SK-N-SH (cell line): ENCODE data around the gene KLHL40. TPM values are rescaled to one million over a fixed set of nuclear protein-coding genes. Genes with fewer than 3 reads are reported as not detected.

ENCODE experiments used
- CTCF ChIA-PET: fragments of 300-600, 350-600 bp; formaldehyde crosslinking; extraction: SDS; loops from one replicate; lab custom pipeline; 2021; lab: Yijun Ruan, JAX
- POLR2A ChIA-PET: fragments of 350-600 bp; sonication (Branson Sonifier 250); formaldehyde crosslinking; extraction: SDS; loops from one replicate; lab custom pipeline; 2020; ENCODE audit warnings: antibody characterized with exemption, inconsistent platforms; lab: Yijun Ruan, JAX
- DNase-seq: peaks from one replicate; pipeline ENCODE4 v3.0.0; 2012
- H2AFZ ChIP-seq: fragments of 200-600 bp; sonication (generic); 2 replicates; pipeline ENCODE4 v1.8.1; 2016; ENCODE audit warnings: antibody characterized with exemption, mild to moderate bottlenecking, low read depth
- H3F3A ChIP-seq: fragments of 200-600 bp; sonication (generic); replicated peaks from 2 replicates; pipeline ENCODE3; 2016; ENCODE audit warnings: antibody characterized with exemption, mild to moderate bottlenecking; ENCODE audit not compliant: insufficient read depth
- H3K27ac ChIP-seq, 2 experiments: fragments of 200-500 bp in 1 of 2; fragments of 200-600 bp in 1 of 2; sonication (Bioruptor generic) in 1 of 2; sonication (generic), shearing (Covaris generic) in 1 of 2; 2 replicates each; pipeline versions ENCODE4 v1.5.1 to v1.6.1; 2014 to 2016; ENCODE audit warnings: low read depth in 2 of 2, inconsistent platforms in 1 of 2, low read length in 1 of 2, mild to moderate bottlenecking in 1 of 2, mixed read lengths in 1 of 2
- H3K27me3 ChIP-seq: fragments of 200-600 bp; sonication (generic), shearing (Covaris generic); 2 replicates; pipeline ENCODE4 v1.6.1; 2016; ENCODE audit warnings: mixed run types; ENCODE audit not compliant: insufficient read depth
- H3K36me3 ChIP-seq, 2 experiments: fragments of 200-500 bp in 1 of 2; fragments of 200-600 bp in 1 of 2; sonication (Bioruptor generic) in 1 of 2; sonication (generic) in 1 of 2; replicated peaks in 1 of 2; 2 replicates each; pipeline versions ENCODE3 to v1.5.1; 2014 to 2016; ENCODE audit warnings: low read length in 1 of 2, mild to moderate bottlenecking in 1 of 2; ENCODE audit not compliant: insufficient read depth in 2 of 2, control insufficient read depth in 1 of 2
- H3K4me1 ChIP-seq, 2 experiments: fragments of 200-500 bp in 1 of 2; fragments of 200-600 bp in 1 of 2; sonication (Bioruptor generic) in 1 of 2; sonication (generic), shearing (Covaris generic) in 1 of 2; 2 replicates each; pipeline versions ENCODE4 v1.5.1 to v1.6.1; 2014 to 2016; ENCODE audit warnings: low read depth in 1 of 2, low read length in 1 of 2, mixed run types in 1 of 2; ENCODE audit not compliant: insufficient read depth in 2 of 2, control insufficient read depth in 1 of 2
- H3K4me2 ChIP-seq: fragments of 200-600 bp; sonication (generic), shearing (Covaris generic); 2 replicates; pipeline ENCODE4 v1.6.1; 2017; ENCODE audit warnings: mixed run types
- H3K4me3 ChIP-seq, 2 experiments: fragments of 200-500 bp in 1 of 2; fragments of 200-600 bp in 1 of 2; sonication (Bioruptor generic) in 1 of 2; sonication (generic), shearing (Covaris generic) in 1 of 2; 2 replicates each; pipeline versions ENCODE4 v1.5.1 to v1.8.1; 2014 to 2016; ENCODE audit warnings: low read depth in 2 of 2, inconsistent platforms in 1 of 2, low read length in 1 of 2, mild to moderate bottlenecking in 1 of 2, mixed read lengths in 1 of 2, moderate library complexity in 1 of 2
- H3K79me2 ChIP-seq: fragments of 200-600 bp; sonication (generic); 2 replicates; pipeline ENCODE4 v1.8.1; 2017; ENCODE audit warnings: mild to moderate bottlenecking; ENCODE audit not compliant: insufficient read depth
- H3K9ac ChIP-seq: fragments of 200-600 bp; sonication (generic); 2 replicates; pipeline ENCODE4 v1.6.1; 2017; ENCODE audit warnings: mixed run types
- H3K9me2 ChIP-seq: fragments of 200-600 bp; sonication (generic); 2 replicates; pipeline ENCODE4 v1.6.1; 2017; ENCODE audit warnings: mixed run types
- H3K9me3 ChIP-seq: fragments of 200-600 bp; sonication (generic); 2 replicates; pipeline ENCODE4 v1.6.1; 2017; ENCODE audit warnings: mixed run types, mild to moderate bottlenecking, moderate library complexity
- H4K20me1 ChIP-seq: fragments of 200-600 bp; sonication (generic); 2 replicates; pipeline ENCODE4 v1.6.1; 2017; ENCODE audit warnings: mild to moderate bottlenecking, mixed run types; ENCODE audit not compliant: insufficient read depth
- CHD2 ChIP-seq: fragments of 150-350 bp; IDR thresholded peaks from 2 replicates; pipeline ENCODE4 v1.6.1; 2018; ENCODE audit warnings: low read length; ENCODE audit not compliant: partially characterized antibody
- CTCF ChIP-seq: fragments of 200-600 bp; sonication (generic); IDR thresholded peaks from 2 replicates; pipeline ENCODE4 v1.6.1; 2017; ENCODE audit warnings: antibody characterized with exemption, mild to moderate bottlenecking, moderate library complexity
- EP300 ChIP-seq, 2 experiments: IDR thresholded peaks; 2 replicates each; pipeline versions ENCODE4 v1.4.0 to v1.6.1; 2012; ENCODE audit warnings: borderline replicate concordance in 1 of 2, low read depth in 1 of 2, low read length in 1 of 2
- EZH2phosphoT487 ChIP-seq: fragments of 200-600 bp; sonication (generic); IDR thresholded peaks from 2 replicates; pipeline ENCODE4 v1.6.1; 2017; ENCODE audit warnings: low read depth, mixed run types, mild to moderate bottlenecking, antibody characterized with exemption, moderate library complexity, borderline replicate concordance
- FOXJ3 ChIP-seq: sonication (generic); formaldehyde crosslinking; IDR thresholded peaks from 2 replicates; pipeline ENCODE4 v1.5.1; 2020; ENCODE audit warnings: mild to moderate bottlenecking, missing genetic modification reagents
- FOXM1 ChIP-seq: IDR thresholded peaks from 2 replicates; pipeline ENCODE4 v1.4.0; 2012; ENCODE audit warnings: low read depth, mild to moderate bottlenecking
- GABPA ChIP-seq: IDR thresholded peaks from 2 replicates; pipeline ENCODE4 v1.4.0; 2012; ENCODE audit warnings: low read depth, mild to moderate bottlenecking
- GATA2 ChIP-seq: sonication (generic); formaldehyde crosslinking; IDR thresholded peaks from 2 replicates; pipeline ENCODE4 v1.5.0; 2020; ENCODE audit warnings: mild to moderate bottlenecking, missing genetic modification reagents
- IRF3 ChIP-seq: fragments of 150-350 bp; IDR thresholded peaks from 2 replicates; pipeline ENCODE4 v1.6.1; 2016; ENCODE audit warnings: mild to moderate bottlenecking, low read depth, low read length
- JUND ChIP-seq: IDR thresholded peaks from 2 replicates; pipeline ENCODE4 v1.4.0; 2012
- MXI1 ChIP-seq: IDR thresholded peaks from 2 replicates; pipeline ENCODE4 v1.6.1; 2012; ENCODE audit warnings: mild to moderate bottlenecking, low read depth, low read length, improper control_type of control experiment
- NFIC ChIP-seq: IDR thresholded peaks from 2 replicates; pipeline ENCODE4 v1.4.0; 2012; ENCODE audit warnings: borderline replicate concordance
- NRF1 ChIP-seq: IDR thresholded peaks from 2 replicates; pipeline ENCODE4 v1.6.1; 2012; ENCODE audit warnings: low read depth, mild to moderate bottlenecking, low read length
- POLR2AphosphoS5 ChIP-seq: IDR thresholded peaks from 2 replicates; pipeline ENCODE4 v1.6.1; 2012; ENCODE audit warnings: low read depth, low read length
- RAD21 ChIP-seq: IDR thresholded peaks from 2 replicates; pipeline ENCODE4 v1.6.1; 2012; ENCODE audit warnings: mild to moderate bottlenecking, low read length
- RCOR1 ChIP-seq: fragments of 150-350 bp; IDR thresholded peaks from 2 replicates; pipeline ENCODE4 v1.6.1; 2017; ENCODE audit warnings: antibody characterized with exemption, low read length
- RFX5 ChIP-seq: IDR thresholded peaks from 2 replicates; pipeline ENCODE4 v1.6.1; 2012; ENCODE audit warnings: mild to moderate bottlenecking, improper control_type of control experiment, low read length
- RXRA ChIP-seq: IDR thresholded peaks from 2 replicates; pipeline ENCODE4 v1.4.0; 2012; ENCODE audit warnings: low read depth, mild to moderate bottlenecking, borderline replicate concordance
- SIN3A ChIP-seq: IDR thresholded peaks from 2 replicates; pipeline ENCODE4 v1.6.1; 2012; ENCODE audit warnings: low read depth, mild to moderate bottlenecking, low read length, moderate library complexity, borderline replicate concordance
- TAF1 ChIP-seq: IDR thresholded peaks from 2 replicates; pipeline ENCODE4 v1.6.1; 2012; ENCODE audit warnings: low read depth, mild to moderate bottlenecking, low read length, moderate library complexity, borderline replicate concordance
- TCF12 ChIP-seq: IDR thresholded peaks from 2 replicates; pipeline ENCODE4 v1.4.0; 2012
- TEAD4 ChIP-seq: IDR thresholded peaks from 2 replicates; pipeline ENCODE4 v1.4.0; 2012; ENCODE audit warnings: mild to moderate bottlenecking, borderline replicate concordance; ENCODE audit not compliant: insufficient read depth
- YY1 ChIP-seq: IDR thresholded peaks from 2 replicates; pipeline ENCODE4 v1.4.0; 2012; ENCODE audit warnings: low read depth, mild to moderate bottlenecking
- WGBS: methylation state at CpG from one replicate; pipeline ENCODE4 v1.1.6; 2017; ENCODE audit warnings: low lambda C conversion rate; 5-methylcytosine and 5-hydroxymethylcytosine counted together
- polyA plus RNA-seq, 3 experiments: library from polyadenylated mRNA; depleted of rRNA; stranded (reverse); fragments of >200 nt; gene quantifications; 2 replicates each; pipeline ENCODE4 v1.2.3, GENCODE V29; 2012
- TF ChIP-seq, protein P1 (sequence below): IDR thresholded peaks from 2 replicates; pipeline ENCODE4 v1.4.0; 2012; ENCODE audit warnings: low read depth, borderline replicate concordance
- TF ChIP-seq, protein P2 (sequence below): IDR thresholded peaks from 2 replicates; pipeline ENCODE4 v1.4.0; 2012; ENCODE audit warnings: low read depth, borderline replicate concordance
- TF ChIP-seq, protein P3 (sequence below): IDR thresholded peaks from 2 replicates; pipeline ENCODE4 v1.4.0; 2012; ENCODE audit warnings: low read depth
- TF ChIP-seq, protein P4 (sequence below): fragments of 150-350 bp; IDR thresholded peaks from 2 replicates; pipeline ENCODE4 v1.6.1; 2017; ENCODE audit warnings: antibody characterized with exemption, low read length, low read depth, borderline replicate concordance

The KLHL40 gene
- polyA plus RNA-seq, 1 of the 3 experiments (the other 2 are of a cell fraction) = not detected

GRCh38 chr3:42652611-42653302, 32.6 kb upstream of the KLHL40 start:
- CTCF ChIA-PET = interaction anchor here (0.7 to 2.7 kb wide), 7 partner anchors 16 to 179 kb away, joined by 3 to 12 read pairs (median 4); partner anchors contain the start of gene SEC22C
- Histone ChIP-seq H3K9ac (peak overlapping the region; percentile 85; the same call in 1 of the 2 replicates), H3K27me3 (no peaks in the 10 kb centered on the region), H3K79me2 (peaks cover 60% of the 10 kb centered on the region), H3K4me1 (peaks cover 24 to 42% of the 10 kb centered on the region in 2 experiments), H3K36me3 (peaks cover 9 to 18% of the 10 kb centered on the region in 2 experiments), H3K27ac (peak overlapping the region; percentile 83 to 84), H3K4me3 (peak overlapping the region; percentile 79 to 91), H3K9me2 (no peaks in the 10 kb centered on the region), H3F3A (peaks cover 31% of the 10 kb centered on the region), H2AFZ (peak overlapping the region; percentile 56; the same call in 1 of the 2 replicates), H3K9me3 (no peaks in the 10 kb centered on the region), H3K4me2 (peak overlapping the region; percentile 79), H4K20me1 (peaks cover 8% of the 10 kb centered on the region; the same call in 1 of the 2 replicates)
- 22% methylated on average over 4 of the region's 7 CpGs for WGBS
- POLR2A ChIA-PET = interaction anchor here (1.5 kb wide), 1 partner anchor 52 kb away, joined by 3 read pairs; the partner anchor contains the start of gene NKTR
- DNase-seq = peak; percentile 27
- no peak for TF ChIP-seq GATA2 (CRISPR knock-in tag)
- TF ChIP-seq RCOR1 = no peak
- TF ChIP-seq TAF1 = peak; percentile 67; the same call in 1 of the 2 replicates
- TF ChIP-seq JUND = peak; percentile 51
- no peak for TF ChIP-seq GABPA
- no peak for TF ChIP-seq MXI1
- no peak for TF ChIP-seq CHD2
- TF ChIP-seq, protein P1, sequence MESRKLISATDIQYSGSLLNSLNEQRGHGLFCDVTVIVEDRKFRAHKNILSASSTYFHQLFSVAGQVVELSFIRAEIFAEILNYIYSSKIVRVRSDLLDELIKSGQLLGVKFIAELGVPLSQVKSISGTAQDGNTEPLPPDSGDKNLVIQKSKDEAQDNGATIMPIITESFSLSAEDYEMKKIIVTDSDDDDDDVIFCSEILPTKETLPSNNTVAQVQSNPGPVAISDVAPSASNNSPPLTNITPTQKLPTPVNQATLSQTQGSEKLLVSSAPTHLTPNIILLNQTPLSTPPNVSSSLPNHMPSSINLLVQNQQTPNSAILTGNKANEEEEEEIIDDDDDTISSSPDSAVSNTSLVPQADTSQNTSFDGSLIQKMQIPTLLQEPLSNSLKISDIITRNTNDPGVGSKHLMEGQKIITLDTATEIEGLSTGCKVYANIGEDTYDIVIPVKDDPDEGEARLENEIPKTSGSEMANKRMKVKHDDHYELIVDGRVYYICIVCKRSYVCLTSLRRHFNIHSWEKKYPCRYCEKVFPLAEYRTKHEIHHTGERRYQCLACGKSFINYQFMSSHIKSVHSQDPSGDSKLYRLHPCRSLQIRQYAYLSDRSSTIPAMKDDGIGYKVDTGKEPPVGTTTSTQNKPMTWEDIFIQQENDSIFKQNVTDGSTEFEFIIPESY = no peak
- TF ChIP-seq, protein P2, sequence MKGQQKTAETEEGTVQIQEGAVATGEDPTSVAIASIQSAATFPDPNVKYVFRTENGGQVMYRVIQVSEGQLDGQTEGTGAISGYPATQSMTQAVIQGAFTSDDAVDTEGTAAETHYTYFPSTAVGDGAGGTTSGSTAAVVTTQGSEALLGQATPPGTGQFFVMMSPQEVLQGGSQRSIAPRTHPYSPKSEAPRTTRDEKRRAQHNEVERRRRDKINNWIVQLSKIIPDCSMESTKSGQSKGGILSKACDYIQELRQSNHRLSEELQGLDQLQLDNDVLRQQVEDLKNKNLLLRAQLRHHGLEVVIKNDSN = no peak
- TF ChIP-seq TEAD4 = no peak
- no peak for TF ChIP-seq EP300 (IDR thresholded peaks at IDR 0.05; ENCODE audit: borderline replicate concordance in 1 of 2, low read depth in 1 of 2, low read length in 1 of 2)
- no peak for TF ChIP-seq FOXM1
- peak; percentile 42; the same call in 1 of the 2 replicates for TF ChIP-seq TCF12
- no peak for TF ChIP-seq RAD21
- TF ChIP-seq, protein P3, sequence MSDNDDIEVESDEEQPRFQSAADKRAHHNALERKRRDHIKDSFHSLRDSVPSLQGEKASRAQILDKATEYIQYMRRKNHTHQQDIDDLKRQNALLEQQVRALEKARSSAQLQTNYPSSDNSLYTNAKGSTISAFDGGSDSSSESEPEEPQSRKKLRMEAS = peak; percentile 54
- no peak for TF ChIP-seq YY1
- TF ChIP-seq, protein P4, sequence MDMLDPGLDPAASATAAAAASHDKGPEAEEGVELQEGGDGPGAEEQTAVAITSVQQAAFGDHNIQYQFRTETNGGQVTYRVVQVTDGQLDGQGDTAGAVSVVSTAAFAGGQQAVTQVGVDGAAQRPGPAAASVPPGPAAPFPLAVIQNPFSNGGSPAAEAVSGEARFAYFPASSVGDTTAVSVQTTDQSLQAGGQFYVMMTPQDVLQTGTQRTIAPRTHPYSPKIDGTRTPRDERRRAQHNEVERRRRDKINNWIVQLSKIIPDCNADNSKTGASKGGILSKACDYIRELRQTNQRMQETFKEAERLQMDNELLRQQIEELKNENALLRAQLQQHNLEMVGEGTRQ = no peak
- TF ChIP-seq IRF3 = no peak
- TF ChIP-seq FOXJ3 = no peak
- peak; percentile 23; the same call in 1 of the 2 replicates for TF ChIP-seq SIN3A
- TF ChIP-seq EZH2phosphoT487 = no peak
- TF ChIP-seq NRF1 = no peak
- peak; percentile 92 for TF ChIP-seq POLR2AphosphoS5
- TF ChIP-seq CTCF = no peak
- TF ChIP-seq RXRA = no peak
- TF ChIP-seq RFX5 = no peak
- no peak for TF ChIP-seq NFIC
